Measurements from ENCODE around the gene RAB11B. TPM values are rescaled to one million over a fixed set of nuclear protein-coding genes. Genes with fewer than 3 reads are reported as not detected.

Gene RAB11B
- total RNA-seq, 1 experiment from 2014 or later: 135 TPM

- POLR2A ChIA-PET: no interaction called here
- Histone ChIP-seq H3K9me3 (ENCODE audit: control insufficient read depth, insufficient read depth, low read depth, low read length) (no peaks in the 10 kb centered on the region), H3K36me3 (ENCODE audit: control insufficient read depth, insufficient read depth, low read length) (no peaks in the 10 kb centered on the region), H3K4me1 (ENCODE audit: control insufficient read depth, insufficient read depth, low read length) (no peaks in the 10 kb centered on the region), H3K27ac (ENCODE audit: low read length) (no peak overlapping the region), H3K27me3 (ENCODE audit: control insufficient read depth, insufficient read depth, low read length) (no peaks in the 10 kb centered on the region), H3K4me3 (ENCODE audit: low read depth in 2 of 2, low read length in 2 of 2) (no peak overlapping the region)
- intact Hi-C loops (cut with micrococcal nuclease; ENCODE audit: unreplicated experiment) (no loop called here), in situ Hi-C loops (cut with HindIII; ENCODE audit: low pct_unique_long_range_greater_than_20kb, low sequenced_read_pairs) (no loop called here)
- CTCF ChIA-PET: interaction anchor here (0.6 kb wide), 1 partner anchor 49 kb away, joined by 7 read pairs; no protein-coding TSS in a partner anchor
- BruUV-seq (replicated peaks): no TSS peak
- ATAC-seq (no peak), DNase-seq (ENCODE audit: low read depth, low spot score) (no peak)
- TF ChIP-seq POLR2AphosphoS5 (IDR thresholded peaks at IDR 0.05; ENCODE audit: low read depth, low read length) (no peak), SIN3A (IDR thresholded peaks at IDR 0.05; ENCODE audit: borderline replicate concordance, insufficient read depth, low read depth, low read length) (no peak), TCF7L2 (IDR thresholded peaks at IDR 0.05; ENCODE audit: low read depth, low read length) (no peak), CTCF (IDR thresholded peaks at IDR 0.05) (no peak), REST (IDR thresholded peaks at IDR 0.05; ENCODE audit: insufficient read depth in 1 of 2, low read depth in 2 of 2, low read length in 1 of 2) (no peak)
These were observed 40.5 kb downstream of the RAB11B start for GRCh38 chr19:8430650-8431049.

GRCh38 chr19:8438236-8438635, 48.1 kb downstream of the RAB11B start:
- CTCF ChIA-PET: no interaction called here
- POLR2A ChIA-PET: interaction anchor here (0.7 kb wide), 2 partner anchors 22 to 58 kb away, joined by 3 to 4 read pairs; no protein-coding TSS in a partner anchor
- intact Hi-C loops (cut with micrococcal nuclease; ENCODE audit: unreplicated experiment): no loop called here

More at GRCh38 chr19:8438236-8438635, 48.1 kb downstream of the RAB11B start:
- no peaks in the 10 kb centered on the region for H3K9me3 ChIP-seq (ENCODE audit: control insufficient read depth, insufficient read depth, low read depth, low read length)
- in situ Hi-C loops (cut with HindIII; ENCODE audit: low pct_unique_long_range_greater_than_20kb, low sequenced_read_pairs): no loop called here
- no TSS peak for BruUV-seq (replicated peaks)
- TF ChIP-seq POLR2AphosphoS5 (IDR thresholded peaks at IDR 0.05; ENCODE audit: low read depth, low read length) (no peak), TCF7L2 (IDR thresholded peaks at IDR 0.05; ENCODE audit: low read depth, low read length) (no peak), CTCF (IDR thresholded peaks at IDR 0.05) (no peak), SIN3A (IDR thresholded peaks at IDR 0.05; ENCODE audit: borderline replicate concordance, insufficient read depth, low read depth, low read length) (no peak), REST (IDR thresholded peaks at IDR 0.05; ENCODE audit: insufficient read depth in 1 of 2, low read depth in 2 of 2, low read length in 1 of 2) (no peak)
- DNase-seq (ENCODE audit: low read depth, low spot score) (no peak), ATAC-seq (no peak)
- H3K27ac ChIP-seq (ENCODE audit: low read length): no peak overlapping the region
- H3K27me3 ChIP-seq (ENCODE audit: control insufficient read depth, insufficient read depth, low read length): no peaks in the 10 kb centered on the region
- no peak overlapping the region for H3K4me3 ChIP-seq (ENCODE audit: low read depth in 2 of 2, low read length in 2 of 2)
- no peaks in the 10 kb centered on the region for H3K4me1 ChIP-seq (ENCODE audit: control insufficient read depth, insufficient read depth, low read length)
- no peaks in the 10 kb centered on the region for H3K36me3 ChIP-seq (ENCODE audit: control insufficient read depth, insufficient read depth, low read length)
